GM12864 (cell line): Measurements from ENCODE around the gene CNTNAP5.

Source experiments
- DNase-seq: peaks from one replicate; pipeline ENCODE4 v3.0.0-alpha.2; 2011; ENCODE audit warnings: low read depth
- H3K4me3 ChIP-seq: 2 replicates; pipeline ENCODE4 v1.5.1; 2011; ENCODE audit warnings: mild to moderate bottlenecking, low read depth, low read length, control low read depth
- CTCF ChIP-seq: IDR thresholded peaks from 2 replicates; pipeline ENCODE4 v1.5.1; 2011; ENCODE audit warnings: low read depth, mild to moderate bottlenecking, moderate library complexity, low read length, control low read depth, inconsistent platforms; ENCODE audit errors: missing control alignments

The CNTNAP5 gene

DNA sequence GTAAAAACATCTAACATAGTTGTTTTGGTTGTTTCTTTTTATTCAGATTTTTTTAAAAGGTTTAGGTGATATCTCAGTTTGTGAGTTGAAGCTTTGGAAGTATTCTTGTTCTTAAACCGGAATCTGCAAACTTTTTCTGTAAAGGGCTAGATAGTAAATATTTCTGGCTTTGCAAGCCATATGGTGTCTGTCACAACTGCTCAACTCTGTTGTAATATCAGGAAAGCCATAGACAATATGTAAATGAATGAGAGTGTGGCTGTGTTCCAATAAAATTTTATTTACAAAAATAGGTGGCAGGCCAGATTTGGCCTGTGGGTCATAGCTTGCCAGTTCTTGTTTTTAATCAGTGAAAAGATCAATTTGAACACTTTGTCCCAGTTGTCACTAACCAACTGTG is 134.1 kb downstream of the CNTNAP5 start:
- DNase-seq, result no peak
- TF ChIP-seq CTCF, result no peak
- H3K4me3 ChIP-seq, result no peak overlapping the region

DNA sequence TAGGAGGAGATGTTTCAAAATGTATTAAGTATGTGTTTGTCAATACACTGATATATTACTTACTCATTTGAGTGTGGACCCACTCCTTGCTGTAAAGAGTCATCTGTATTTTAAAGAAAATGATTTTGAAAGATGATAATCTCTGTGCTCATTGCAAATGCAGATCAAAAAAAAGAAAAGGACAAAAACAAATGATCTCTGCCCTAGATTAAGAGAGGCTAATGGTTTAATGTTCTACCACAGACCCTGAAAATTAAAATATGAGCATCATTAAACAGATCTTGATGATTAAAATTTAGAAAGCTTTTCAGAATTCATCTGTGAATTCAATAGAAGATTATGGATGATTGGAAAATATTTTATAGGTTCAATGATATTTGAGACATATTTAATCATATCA is 136.5 kb downstream of the CNTNAP5 start:
- no peak for TF ChIP-seq CTCF
- no peak for DNase-seq
- H3K4me3 ChIP-seq, result no peak overlapping the region

DNA sequence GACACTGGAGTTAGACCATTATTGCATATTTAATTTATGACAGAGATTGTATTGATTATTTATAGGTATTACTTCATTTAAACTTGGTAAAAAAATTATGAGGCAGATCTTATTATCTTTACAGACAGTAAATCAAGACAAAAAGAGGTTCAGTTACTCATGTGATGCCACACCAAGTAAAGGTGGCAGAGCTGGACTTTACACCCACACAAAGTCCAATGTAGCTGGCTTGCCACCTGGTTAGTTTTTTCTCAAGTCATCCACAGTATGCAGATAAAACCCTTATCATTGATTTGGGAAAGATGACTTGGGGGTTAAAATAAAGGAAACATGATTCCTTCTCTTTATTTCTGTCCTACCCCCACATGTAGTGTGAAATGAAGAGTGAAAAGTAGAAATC is 137.2 kb downstream of the CNTNAP5 start:
- H3K4me3 ChIP-seq, result no peak overlapping the region
- DNase-seq, result no peak
- TF ChIP-seq CTCF, result no peak

DNA sequence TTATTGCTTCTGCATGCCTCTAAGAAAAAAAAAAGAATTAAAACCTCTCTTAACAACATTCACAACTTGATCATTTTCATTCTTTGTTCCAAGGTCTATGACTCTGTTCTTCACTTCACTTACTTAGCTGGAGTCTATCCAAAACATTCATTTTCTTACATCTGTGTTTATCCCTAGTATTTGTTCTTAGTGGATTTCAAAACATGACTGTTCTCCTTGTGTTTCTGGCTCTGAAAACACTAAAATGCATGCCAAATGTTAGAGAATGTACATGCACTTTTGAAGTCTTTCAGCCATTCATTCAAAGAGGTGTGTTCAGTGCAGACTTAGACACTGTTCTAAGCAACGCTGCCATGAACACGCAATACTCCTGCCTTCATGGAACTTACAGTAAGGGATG is 138.8 kb downstream of the CNTNAP5 start:
- H3K4me3 ChIP-seq, result no peak overlapping the region
- no peak for DNase-seq
- TF ChIP-seq CTCF, result no peak

DNA sequence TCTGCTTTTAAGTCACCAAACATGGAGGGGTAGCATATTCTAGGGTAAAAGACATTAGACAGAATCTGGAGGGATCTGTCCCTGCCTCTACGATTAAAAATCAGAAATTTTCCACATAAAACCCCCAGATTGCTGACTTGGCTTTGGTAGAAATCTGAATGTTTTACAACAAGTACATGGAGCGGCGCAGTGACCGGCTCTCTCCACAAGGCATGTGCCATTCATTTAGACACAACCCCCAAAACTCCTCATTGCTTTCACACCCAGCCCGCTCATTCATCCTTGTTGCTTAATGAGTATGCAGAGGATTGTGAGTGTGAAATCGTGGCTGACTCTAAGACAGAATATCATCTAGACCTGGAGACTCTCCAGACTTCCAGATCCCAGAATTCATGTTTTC is 140.6 kb downstream of the CNTNAP5 start:
- no peak for TF ChIP-seq CTCF
- no peak for DNase-seq
- H3K4me3 ChIP-seq, result no peak overlapping the region

- no peak for TF ChIP-seq CTCF
- DNase-seq, result no peak
- no peak overlapping the region for H3K4me3 ChIP-seq
Observed at GRCh38 chr2:124171472-124172063, 146.5 kb downstream of the CNTNAP5 start.

DNA sequence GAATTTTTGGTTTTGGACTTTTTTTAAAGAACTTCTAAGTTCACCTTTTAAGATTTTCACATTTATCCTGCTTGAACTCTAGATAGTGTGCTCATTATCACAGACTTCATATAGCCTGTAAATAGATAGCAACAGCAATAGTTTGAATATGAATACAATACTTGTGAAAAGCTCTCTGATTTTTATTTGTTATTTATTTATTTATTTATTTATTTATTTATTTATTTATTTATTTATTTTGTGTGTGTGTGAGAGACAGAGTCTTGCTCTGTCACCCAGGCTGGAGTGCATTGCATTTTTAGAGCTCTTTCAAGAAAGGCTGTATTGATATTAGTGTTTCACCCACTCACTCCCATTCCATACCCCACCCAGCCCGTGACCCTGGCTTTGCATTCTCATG is 153.6 kb downstream of the CNTNAP5 start:
- DNase-seq, result no peak
- no peak overlapping the region for H3K4me3 ChIP-seq
- no peak for TF ChIP-seq CTCF
